ENCODE results near the gene MEGF10.

MEGF10 gene

GRCh38 chr5:127331890-127332649, 41.5 kb downstream of the MEGF10 start:
- no peak for DNase-seq

- no peak for DNase-seq
Observed at GRCh38 chr5:127333483-127333882, 42.9 kb downstream of the MEGF10 start.

- DNase-seq, result no peak
Observed at GRCh38 chr5:127335381-127335780, 44.8 kb downstream of the MEGF10 start.

- DNase-seq, result no peak
Observed at GRCh38 chr5:127337876-127338275, 47.3 kb downstream of the MEGF10 start.

GRCh38 chr5:127338501-127338900, 47.9 kb downstream of the MEGF10 start:
- no peak for DNase-seq

GRCh38 chr5:127340606-127341005, 50.0 kb downstream of the MEGF10 start:
- DNase-seq, result no peak

- DNase-seq, result no peak
Observed at GRCh38 chr5:127342364-127342763, 51.8 kb downstream of the MEGF10 start.

- no peak for DNase-seq
Observed at GRCh38 chr5:127343313-127343712, 52.7 kb downstream of the MEGF10 start.

GRCh38 chr5:127343866-127344265, 53.3 kb downstream of the MEGF10 start:
- no peak for DNase-seq

- no peak for DNase-seq
Observed at GRCh38 chr5:127344931-127345330, 54.3 kb downstream of the MEGF10 start.

- DNase-seq, result no peak
Observed at GRCh38 chr5:127351418-127351817, 60.8 kb downstream of the MEGF10 start.

- DNase-seq, result no peak
Observed at GRCh38 chr5:127352068-127352467, 61.5 kb downstream of the MEGF10 start.

GRCh38 chr5:127353327-127353726, 62.7 kb downstream of the MEGF10 start:
- no peak for DNase-seq

GRCh38 chr5:127353796-127354195, 63.2 kb downstream of the MEGF10 start:
- DNase-seq, result no peak

GRCh38 chr5:127355337-127355736, 64.7 kb downstream of the MEGF10 start:
- no peak for DNase-seq

GRCh38 chr5:127358284-127358683, 67.7 kb downstream of the MEGF10 start:
- no peak for DNase-seq

GRCh38 chr5:127358740-127359139, 68.1 kb downstream of the MEGF10 start:
- DNase-seq, result no peak

GRCh38 chr5:127359502-127359901, 68.9 kb downstream of the MEGF10 start:
- no peak for DNase-seq

GRCh38 chr5:127363403-127363802, 72.8 kb downstream of the MEGF10 start:
- DNase-seq, result no peak

GRCh38 chr5:127367029-127367428, 76.4 kb downstream of the MEGF10 start:
- no peak for DNase-seq

GRCh38 chr5:127367946-127368465, 77.4 kb downstream of the MEGF10 start:
- DNase-seq, result no peak

- DNase-seq, result no peak
Observed at GRCh38 chr5:127369796-127370195, 79.2 kb downstream of the MEGF10 start.

- no peak for DNase-seq
Observed at GRCh38 chr5:127370631-127371030, 80.0 kb downstream of the MEGF10 start.

GRCh38 chr5:127373858-127374491, 83.4 kb downstream of the MEGF10 start:
- DNase-seq, result no peak

Measured in stimulated activated CD8-positive, alpha-beta memory T cell treated with anti-CD3 and anti-CD28 coated beads, Interleukin-4, amount 100 ng/mL, for 48 hours (primary cell).